UCSD-AML1 (cell line): Measurements from ENCODE around the gene HNRNPDL.
"Not testable (repeated sequence)": the region's sequence is repeated elsewhere in the genome, so short reads cannot be mapped to it uniquely, and the experiment has no call there.

Experiments
- DNase-seq: peaks from one replicate; lab custom pipeline; 2025; ENCODE audit not compliant: unreplicated experiment; lab: John Stamatoyannopoulos, UW

The HNRNPDL gene

DNA sequence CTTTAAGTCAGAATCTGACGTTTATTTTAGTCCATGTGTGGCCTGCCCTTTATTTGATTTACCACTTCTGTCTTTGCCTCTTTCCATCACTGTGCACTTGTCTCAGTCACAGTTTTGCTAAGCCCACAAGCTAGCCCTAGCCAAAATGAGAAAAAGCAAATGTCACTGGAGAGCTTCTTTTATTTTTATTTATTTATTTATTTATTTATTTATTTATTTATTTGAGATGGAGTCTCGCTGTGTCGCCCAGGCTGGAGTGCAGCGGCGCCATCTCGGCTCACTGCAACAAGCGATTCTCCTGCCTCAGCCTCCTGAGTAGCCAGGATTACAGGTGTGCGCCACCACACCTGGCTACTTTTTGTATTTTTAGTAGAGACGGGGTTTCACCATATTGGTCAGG is 40.2 kb downstream of the HNRNPDL start:
- not testable (repeated sequence) for DNase-seq

DNA sequence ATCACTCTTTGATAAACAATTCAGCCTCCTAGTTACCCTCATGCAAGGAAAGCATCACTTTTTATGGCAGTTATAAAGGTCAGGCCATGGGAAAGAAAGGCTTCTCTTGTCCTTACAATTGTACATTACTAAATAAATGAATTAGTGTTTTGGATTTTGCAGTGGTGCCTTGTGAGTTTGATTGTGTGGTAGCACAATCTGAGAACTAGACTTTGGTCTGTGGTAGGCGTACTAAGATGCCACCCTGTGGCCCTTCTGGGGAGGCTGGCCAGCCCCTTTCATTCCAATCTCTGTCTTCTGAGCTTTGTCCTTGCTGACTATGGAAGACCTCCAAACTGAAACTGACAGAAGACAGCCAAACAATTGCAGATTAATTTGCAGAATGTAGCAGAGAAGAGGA is 41.9 kb downstream of the HNRNPDL start:
- no peak for DNase-seq

DNA sequence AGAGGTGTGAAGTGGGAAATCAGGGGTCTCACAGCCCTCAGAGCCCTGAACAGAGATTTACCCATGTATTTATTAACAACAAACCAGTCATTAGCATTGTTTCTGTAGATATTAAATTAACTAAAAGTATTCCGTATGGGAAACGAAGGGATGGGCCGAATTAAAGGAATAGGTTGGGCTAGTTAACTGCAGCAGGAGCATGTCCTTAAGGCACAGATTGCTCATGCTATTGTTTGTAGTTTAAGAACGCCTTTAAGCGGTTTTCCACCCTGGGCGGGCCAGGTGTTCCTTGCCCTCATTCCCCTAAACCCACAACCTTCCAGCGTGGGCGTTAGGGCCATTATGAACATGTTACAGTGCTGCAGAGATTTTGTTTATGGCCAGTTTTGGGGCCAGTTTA is 44.0 kb downstream of the HNRNPDL start:
- DNase-seq, result not testable (repeated sequence)

DNA sequence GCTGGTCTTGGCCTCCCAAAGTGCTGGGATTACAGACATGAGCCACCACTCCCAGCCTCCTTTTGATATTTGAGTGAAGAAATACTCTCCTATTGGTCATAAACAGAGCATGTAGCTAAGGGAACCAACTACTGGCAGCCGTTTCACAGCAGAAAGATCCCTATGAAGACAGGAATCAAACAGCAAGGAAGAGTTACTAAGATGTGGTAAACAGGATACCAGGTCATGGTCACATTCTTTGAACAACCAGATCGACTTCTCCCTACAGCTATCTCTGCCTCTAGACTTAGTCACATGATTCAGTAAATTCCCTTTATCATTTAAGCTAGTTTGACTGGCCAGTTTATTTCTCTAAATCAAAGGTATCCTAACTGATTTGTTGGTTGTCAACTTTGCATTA is 47.5 kb downstream of the HNRNPDL start:
- DNase-seq, result no peak

DNA sequence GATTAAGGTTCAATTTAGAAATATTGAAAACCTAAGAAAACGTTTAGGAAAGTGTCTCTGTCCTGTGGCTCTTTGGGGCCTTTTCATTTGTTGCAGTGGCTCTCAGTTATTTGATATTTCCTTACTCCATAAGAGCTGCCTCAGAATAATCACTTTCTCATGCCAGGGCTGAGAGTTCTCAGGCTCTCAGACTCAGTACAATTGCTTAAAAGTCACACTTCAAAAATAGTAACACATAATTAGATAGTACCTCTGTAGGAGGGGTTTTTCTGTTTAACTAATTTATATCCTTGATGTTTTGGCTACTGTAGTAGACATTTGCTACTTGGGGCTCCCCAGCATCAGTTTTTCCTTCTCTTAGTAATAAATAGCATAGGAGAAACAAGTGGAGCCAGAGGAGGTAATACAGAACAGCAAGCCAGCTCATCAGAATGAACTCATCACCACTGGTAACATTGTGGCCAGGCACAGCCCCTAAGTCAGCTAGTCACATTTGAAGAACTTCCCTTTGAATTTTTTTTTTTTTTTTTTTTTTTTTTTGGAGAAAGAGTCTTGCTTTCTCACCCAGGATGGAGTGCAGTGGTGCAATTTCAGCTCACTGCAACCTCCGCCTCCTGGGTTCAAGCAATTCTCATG is 48.5 kb downstream of the HNRNPDL start:
- no peak for DNase-seq

DNA sequence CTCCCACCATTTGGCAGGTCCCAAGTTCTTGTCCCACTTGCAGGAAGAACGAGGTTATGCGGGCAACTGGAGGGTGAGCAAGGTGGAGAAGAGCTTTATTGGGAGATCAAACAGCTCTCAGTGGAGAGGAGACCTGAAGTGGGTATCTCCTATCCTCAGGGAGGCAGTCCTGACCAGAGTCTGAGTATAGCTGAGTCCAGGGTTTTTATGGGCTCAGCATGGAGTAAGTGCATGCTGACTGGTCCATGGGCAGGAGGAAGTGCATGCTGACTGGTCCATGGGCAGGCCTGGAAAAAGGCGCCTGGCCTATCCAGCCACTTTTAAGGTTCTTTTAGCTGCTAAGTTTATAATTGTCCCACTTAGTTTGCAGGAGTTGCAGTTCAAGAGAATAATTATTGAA is 49.0 kb downstream of the HNRNPDL start:
- DNase-seq, result no peak

DNA sequence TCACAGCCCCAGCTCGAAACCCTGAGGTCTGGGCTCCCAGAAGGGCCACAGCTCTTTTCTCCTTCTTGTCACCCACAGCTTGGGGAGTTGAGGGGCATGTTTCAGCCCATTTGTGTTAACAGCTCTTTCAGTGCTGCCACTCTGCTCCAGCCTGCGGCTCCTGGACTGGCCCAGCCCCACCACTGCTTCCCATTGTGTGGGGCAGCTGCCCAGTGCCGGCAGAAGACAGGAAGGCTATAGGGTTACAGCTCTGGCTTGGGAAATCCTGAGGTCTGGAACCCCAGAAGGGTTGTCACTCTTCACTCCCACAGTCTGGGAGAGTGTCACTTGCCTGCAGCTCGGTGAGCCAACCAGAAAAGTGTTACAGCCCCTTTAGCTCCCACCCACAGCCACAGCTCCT is 49.4 kb downstream of the HNRNPDL start:
- no peak for DNase-seq

DNA sequence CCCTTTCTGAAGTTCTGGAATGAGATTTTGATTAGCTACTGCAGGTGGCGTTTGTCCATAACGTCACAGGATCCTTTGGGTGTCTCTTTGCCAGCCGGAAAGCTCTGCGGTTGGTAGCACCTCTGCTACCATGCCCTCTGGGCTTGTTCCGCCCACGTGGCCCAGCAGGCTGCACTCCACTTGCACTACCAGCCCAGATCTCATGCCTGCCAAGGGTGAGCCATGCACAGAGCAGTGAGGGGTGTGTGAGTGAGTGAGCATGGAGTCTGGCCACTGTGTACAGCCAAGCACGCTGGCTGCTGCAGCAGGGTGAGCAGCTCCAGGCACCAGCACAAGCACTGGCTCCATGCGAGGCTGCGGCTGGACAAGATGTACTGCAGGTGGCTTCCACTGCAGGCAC is 49.9 kb downstream of the HNRNPDL start:
- DNase-seq, result no peak

DNA sequence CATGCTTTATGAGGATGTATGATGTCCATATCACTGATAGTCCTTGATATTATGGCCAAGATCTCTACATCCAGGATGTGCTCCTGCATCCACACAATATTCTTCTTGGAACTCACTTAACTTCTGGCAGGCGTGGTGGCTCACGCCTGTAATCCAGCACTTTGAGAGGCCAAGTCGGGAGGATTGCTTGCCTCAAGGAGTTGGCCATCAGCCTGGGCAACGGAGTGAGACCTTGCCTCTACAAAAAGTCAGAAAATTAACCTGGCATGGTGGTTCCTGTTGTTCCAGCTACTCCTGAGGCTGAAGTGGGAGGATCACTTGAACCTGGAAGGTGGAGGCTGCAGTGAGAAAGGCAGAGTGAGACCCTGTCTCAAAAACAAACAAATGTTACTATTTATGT is 54.2 kb downstream of the HNRNPDL start:
- DNase-seq, result no peak

DNA sequence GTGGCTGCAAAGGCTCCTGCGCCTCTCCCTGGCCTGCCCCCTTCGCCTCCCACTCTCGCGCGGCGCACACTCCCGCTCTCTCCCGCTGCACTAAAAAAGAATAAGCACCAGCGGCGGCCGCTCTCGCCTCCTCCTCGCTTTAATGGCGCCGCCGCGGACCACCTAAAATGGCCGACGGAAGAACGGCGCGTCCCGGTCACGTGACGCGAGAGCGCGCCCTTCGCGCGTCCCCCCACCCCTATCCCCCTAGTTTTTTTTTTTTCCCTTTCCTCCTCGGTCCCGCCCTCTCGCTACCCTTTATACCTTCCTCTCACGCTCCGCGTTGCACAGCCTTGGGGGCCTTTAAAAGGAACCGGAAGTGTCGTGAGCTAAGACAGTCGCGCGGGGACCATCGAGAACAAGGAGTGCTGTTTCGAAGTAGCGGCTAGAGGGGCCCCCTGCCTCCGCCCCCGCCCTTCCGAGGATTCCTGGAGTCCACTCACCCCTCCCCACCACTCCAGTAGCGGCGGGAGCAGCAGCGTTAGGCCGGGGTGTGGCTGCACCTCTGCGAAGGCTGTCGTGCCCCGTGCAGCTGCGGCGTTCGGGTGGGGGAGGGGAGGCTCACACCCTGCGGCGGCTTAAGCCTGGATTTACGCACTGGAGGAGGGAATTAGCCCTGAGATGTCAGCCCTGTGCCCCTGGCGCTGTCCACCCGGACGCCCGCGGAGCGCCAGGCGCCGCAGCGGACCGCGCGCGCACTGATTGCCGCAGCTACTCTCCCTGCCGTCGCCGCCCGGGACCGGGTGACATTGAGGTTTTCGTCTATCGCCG is 56.2 kb downstream of the HNRNPDL start, which contains the start of gene HNRNPD:
HNRNPD (minus strand) TSS at position 176 of the 810 bp plus-strand sequence. CDS start 313 bp downstream, outside the sequence.
- peak; percentile 97 for DNase-seq

DNA sequence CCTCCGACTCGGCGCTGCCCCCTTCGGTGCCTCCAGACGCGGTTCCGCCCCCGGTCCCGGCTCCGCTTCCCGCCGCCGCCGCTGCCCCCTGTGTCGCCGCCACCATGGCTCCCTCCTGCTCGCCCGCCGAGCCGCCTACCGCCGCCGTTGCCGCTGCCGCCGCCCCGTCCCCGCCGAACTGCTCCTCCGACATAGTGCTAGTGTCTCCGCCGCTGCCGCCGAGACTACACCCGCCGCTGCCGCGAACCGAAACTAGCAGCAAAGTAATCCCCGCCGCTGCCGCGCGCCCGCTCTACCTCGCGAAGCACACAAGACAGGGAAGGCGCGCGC is 56.8 kb downstream of the HNRNPDL start:
- DNase-seq, result no peak
